DOHH2 (cell line): ENCODE results near the gene RXRA.

Source experiments
- CTCF ChIP-seq: fragments of 200-600 bp; sonication (generic); IDR thresholded peaks from one replicate; pipeline ENCODE4 v1.5.1; 2014; ENCODE audit warnings: antibody characterized with exemption, mild to moderate bottlenecking, low read depth, low read length; ENCODE audit not compliant: poor library complexity, severe bottlenecking
- EZH2phosphoT487 ChIP-seq: fragments of 200-600 bp; sonication (generic); IDR thresholded peaks from 2 replicates; pipeline ENCODE4 v1.6.1; 2017; ENCODE audit warnings: borderline replicate concordance, mild to moderate bottlenecking, antibody characterized with exemption, low read length, moderate library complexity, mixed read lengths

DNA sequence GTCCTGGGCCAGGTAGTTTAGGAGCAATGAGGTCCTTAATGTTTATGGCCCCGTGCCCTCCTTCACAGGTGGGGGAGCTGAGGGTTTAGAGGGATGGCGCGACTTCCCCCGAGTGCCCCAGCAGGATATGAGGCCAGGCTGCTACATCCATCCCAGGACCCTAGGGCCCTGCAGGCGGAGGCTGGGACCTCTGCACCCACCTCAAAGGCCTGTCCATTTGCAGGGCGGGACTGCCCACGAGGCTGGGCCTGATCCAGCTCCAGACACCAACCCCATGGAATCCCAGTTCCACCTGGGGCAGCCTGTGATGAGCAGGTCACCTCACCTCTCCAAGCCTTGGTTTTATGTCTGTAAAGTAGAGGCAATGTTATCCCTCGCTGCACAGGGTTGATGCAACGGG lies 142.1 kb downstream of the RXRA start:
- TF ChIP-seq CTCF (no peak), EZH2phosphoT487 (no peak)
